Adrenal gland (tissue), 12 donors: ENCODE data around the gene TMEM238L. TPM values are rescaled to one million over a fixed set of nuclear protein-coding genes. Genes with fewer than 3 reads are reported as not detected.

Source experiments
- DNase-seq, 7 donors: peaks; one replicate each; pipeline ENCODE4 v3.0.0-alpha.2; 2019 to 2020
- H3K27ac ChIP-seq, 5 donors: fragments of 200-600 bp; sonication (generic) in 4 of 5; 1 replicate in 3 of 5; 2 replicates in 2 of 5; pipeline versions ENCODE4 v1.5.1 to v1.8.0; 2016 to 2020; ENCODE audit warnings: mild to moderate bottlenecking in 1 of 5
- H3K27me3 ChIP-seq: fragments of 200-600 bp; 2 replicates; pipeline ENCODE4 v1.8.0; 2021
- H3K36me3 ChIP-seq, 2 donors: fragments of 200-600 bp; replicated peaks in 1 of 2; 1 replicate in 1 of 2; 2 replicates in 1 of 2; pipeline versions ENCODE4 v1.5.1 to v1.8.0; 2018 to 2022
- H3K4me1 ChIP-seq, 2 donors: fragments of 200-600 bp; replicated peaks in 1 of 2; 1 replicate in 1 of 2; 2 replicates in 1 of 2; pipeline versions ENCODE4 v1.5.1 to v1.8.0; 2018 to 2021
- H3K4me3 ChIP-seq, 4 donors: fragments of 200-600 bp; sonication (generic) in 3 of 4; one replicate each; pipeline ENCODE4 v1.5.1; 2016 to 2018
- H3K9me3 ChIP-seq, 3 donors: fragments of 200-600 bp; sonication (generic) in 1 of 3; replicated peaks in 1 of 3; 1 replicate in 2 of 3; 2 replicates in 1 of 3; pipeline versions ENCODE4 v1.5.1 to v1.8.0; 2016 to 2021
- CTCF ChIP-seq, 6 experiments: fragments of 450-650 bp in 4 of 6; fragments of 200-600 bp in 2 of 6; sonication (generic) in 1 of 6; IDR thresholded peaks; 1 replicate in 5 of 6; 2 replicates in 1 of 6; pipeline versions ENCODE4 v1.5.1 to v1.8.0; 2016 to 2021; ENCODE audit warnings: antibody characterized with exemption in 6 of 6, mild to moderate bottlenecking in 2 of 6, moderate library complexity in 1 of 6
- POLR2A ChIP-seq, 2 donors: fragments of 450-650 bp; IDR thresholded peaks; one replicate each; pipeline ENCODE4 v1.6.1; 2017; ENCODE audit warnings: antibody characterized with exemption in 2 of 2, mild to moderate bottlenecking in 2 of 2, moderate library complexity in 1 of 2
- WGBS, 4 donors: extraction: QIAGEN DNeasy Blood & Tissue Kit in 2 of 4; methylation state at CpG; one replicate each; pipeline versions ENCODE4 v1.1.5 to v1.1.7; 2013 to 2017; 5-methylcytosine and 5-hydroxymethylcytosine counted together
- intact Hi-C, 2 donors: fragments of 100-400 bp; cut with DNase I; formaldehyde crosslinking; loops; one replicate each; pipeline versions ENCODE4 v1.14.1 to v1.15.0; 2022 to 2023
- polyA plus RNA-seq, 3 donors: library from polyadenylated mRNA; stranded (reverse); fragments of 200-250 nt in 2 of 3; fragments of 350-450 nt in 1 of 3; fragmentation: Illumina TruSeq in 1 of 3; extraction: RNeasy Lipid Tissue Mini Kit (QIAGEN cat#74804) in 1 of 3; gene quantifications; one replicate each; pipeline ENCODE4 v1.2.3, GENCODE V29; 2013 to 2014
- total RNA-seq, 9 donors: library from RNA; depleted of rRNA in 4 of 9; stranded (reverse); fragments of >200 nt in 4 of 9; fragments of 120-200 nt in 1 of 9; fragmentation: NEBNext Ultra II Directional in 1 of 9; extraction: Animal tissue kit (Norgen Biotek cat#: 25700) in 1 of 9; gene quantifications; one replicate each; pipeline versions ENCODE4 v1.1.0 to v1.2.4, GENCODE V29; 2013 to 2023
- donor health status: healthy with polysubstance abuse.
- donor health status: Bipolar disorder and iron deficiency.
- donor health status: DM: yes; HTN: yes; CAD: no.
- donor health status: DM: no; HTN: no; CAD: no.
- donor health status: DM: no; HTN: no; CAD: no.
- donor health status: DM: yes; HTN: yes; CAD: no.

TMEM238L gene
- total and polyA plus RNA-seq, 12 donors: 0.07 to 0.14 TPM; not detected in 10

- no peak for DNase-seq
- Histone ChIP-seq H3K4me1 (no peaks in the 10 kb centered on the region), H3K27me3 (no peaks in the 10 kb centered on the region), H3K27ac (no peak overlapping the region), H3K9me3 (no peaks in the 10 kb centered on the region), H3K36me3 (no peaks in the 10 kb centered on the region), H3K4me3 (no peak overlapping the region)
- intact Hi-C loops: no loop called here
- WGBS, 4 donors: 80 to 86% (median 82%) methylated on average over 9 of the region's 9 CpGs
- TF ChIP-seq POLR2A (IDR thresholded peaks at IDR 0.05) (no peak), CTCF (IDR thresholded peaks at IDR 0.05) (no peak)
Measured at GRCh38 chr17:10806545-10807262, 2.8 kb upstream of the TMEM238L start.

- Histone ChIP-seq H3K27ac (no peak overlapping the region), H3K4me1 (no peaks in the 10 kb centered on the region), H3K36me3 (no peaks in the 10 kb centered on the region), H3K9me3 (no peaks in the 10 kb centered on the region), H3K27me3 (no peaks in the 10 kb centered on the region), H3K4me3 (no peak overlapping the region)
- no peak for TF ChIP-seq POLR2A (IDR thresholded peaks at IDR 0.05)
- no peak for TF ChIP-seq CTCF (IDR thresholded peaks at IDR 0.05)
- DNase-seq: no peak
- 91 to 94% (median 92%) methylated on average over 6 of the region's 6 CpGs for WGBS, 4 donors
- intact Hi-C loops: no loop called here
Measured at GRCh38 chr17:10805911-10806310, 2.0 kb upstream of the TMEM238L start.

GRCh38 chr17:10804546-10804945 lies 647 bp upstream of the TMEM238L start:
- TF ChIP-seq CTCF (IDR thresholded peaks at IDR 0.05): no peak
- TF ChIP-seq POLR2A (IDR thresholded peaks at IDR 0.05): no peak
- H3K4me3 ChIP-seq: no peak overlapping the region
- H3K27ac ChIP-seq: no peak overlapping the region
- DNase-seq: no peak
- H3K27me3 ChIP-seq: no peaks in the 10 kb centered on the region
- peaks cover 1 to 2% of the 10 kb centered on the region in 2 donors for H3K4me1 ChIP-seq
- no peaks in the 10 kb centered on the region for H3K9me3 ChIP-seq
- 86 to 92% (median 90%) methylated on average over 7 of the region's 7 CpGs for WGBS, 4 donors
- no peaks in the 10 kb centered on the region for H3K36me3 ChIP-seq
- intact Hi-C loops: no loop called here

GRCh38 chr17:10803350-10803749 lies 549 bp downstream of the TMEM238L start:
- Histone ChIP-seq H3K27ac (no peak overlapping the region), H3K4me1 (peaks cover 9 to 12% of the 10 kb centered on the region in 2 donors), H3K9me3 (no peaks in the 10 kb centered on the region), H3K36me3 (no peaks in the 10 kb centered on the region), H3K27me3 (no peaks in the 10 kb centered on the region), H3K4me3 (no peak overlapping the region)
- no peak for DNase-seq
- 94 to 97% (median 95%) methylated on average over 4 to 7 of the region's 7 CpGs for WGBS, 4 donors
- TF ChIP-seq CTCF (IDR thresholded peaks at IDR 0.05): no peak
- TF ChIP-seq POLR2A (IDR thresholded peaks at IDR 0.05): no peak
- intact Hi-C loops: no loop called here
